DOHH2 (cell line): Measurements from ENCODE around the gene TMEM272.

Experiments used
- EZH2phosphoT487 ChIP-seq: fragments of 200-600 bp; sonication (generic); IDR thresholded peaks from 2 replicates; pipeline ENCODE4 v1.6.1; 2017; ENCODE audit warnings: borderline replicate concordance, mild to moderate bottlenecking, antibody characterized with exemption, low read length, moderate library complexity, mixed read lengths
- TF ChIP-seq, protein P1 (sequence below): fragments of 200-600 bp; sonication (generic); IDR thresholded peaks from one replicate; pipeline ENCODE4 v1.5.1; 2014; ENCODE audit warnings: antibody characterized with exemption, mild to moderate bottlenecking, low read depth, low read length; ENCODE audit not compliant: poor library complexity, severe bottlenecking

DNA sequence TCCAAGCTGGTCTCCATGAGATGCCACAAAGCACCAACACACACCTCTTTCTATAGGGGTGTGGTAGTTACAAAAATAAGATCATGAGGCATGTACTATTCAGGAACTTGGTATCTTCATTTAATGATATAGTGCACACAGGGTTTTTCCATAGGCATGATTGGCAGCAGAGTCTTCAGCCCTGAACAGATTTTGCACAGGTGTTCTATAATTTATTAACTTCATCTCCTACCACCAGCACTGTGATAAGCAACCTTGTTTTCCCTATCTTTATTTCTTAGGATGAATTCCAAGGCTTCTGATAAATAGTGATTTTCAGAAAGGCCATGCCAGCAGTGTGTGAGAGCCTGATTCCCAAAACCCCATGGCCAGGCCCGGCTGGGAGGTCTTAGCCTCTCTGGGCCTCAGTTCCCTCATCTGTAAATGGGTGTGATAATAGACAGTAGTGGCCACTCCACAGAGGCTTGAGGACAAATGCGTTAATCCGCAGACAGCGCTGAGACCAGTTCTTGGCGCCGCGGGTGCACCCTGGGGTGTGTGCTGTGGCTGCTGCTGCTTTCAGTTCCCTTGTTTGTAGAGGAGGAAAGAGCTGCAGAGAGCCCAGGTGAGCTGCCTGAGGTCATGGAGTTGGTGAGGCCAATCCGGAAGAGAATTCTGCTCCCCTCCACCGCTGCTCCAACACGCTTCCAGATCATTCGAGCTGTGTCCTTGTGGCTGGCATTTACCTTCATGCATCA lies 74.1 kb downstream of the TMEM272 start:
- TF ChIP-seq, protein P1, sequence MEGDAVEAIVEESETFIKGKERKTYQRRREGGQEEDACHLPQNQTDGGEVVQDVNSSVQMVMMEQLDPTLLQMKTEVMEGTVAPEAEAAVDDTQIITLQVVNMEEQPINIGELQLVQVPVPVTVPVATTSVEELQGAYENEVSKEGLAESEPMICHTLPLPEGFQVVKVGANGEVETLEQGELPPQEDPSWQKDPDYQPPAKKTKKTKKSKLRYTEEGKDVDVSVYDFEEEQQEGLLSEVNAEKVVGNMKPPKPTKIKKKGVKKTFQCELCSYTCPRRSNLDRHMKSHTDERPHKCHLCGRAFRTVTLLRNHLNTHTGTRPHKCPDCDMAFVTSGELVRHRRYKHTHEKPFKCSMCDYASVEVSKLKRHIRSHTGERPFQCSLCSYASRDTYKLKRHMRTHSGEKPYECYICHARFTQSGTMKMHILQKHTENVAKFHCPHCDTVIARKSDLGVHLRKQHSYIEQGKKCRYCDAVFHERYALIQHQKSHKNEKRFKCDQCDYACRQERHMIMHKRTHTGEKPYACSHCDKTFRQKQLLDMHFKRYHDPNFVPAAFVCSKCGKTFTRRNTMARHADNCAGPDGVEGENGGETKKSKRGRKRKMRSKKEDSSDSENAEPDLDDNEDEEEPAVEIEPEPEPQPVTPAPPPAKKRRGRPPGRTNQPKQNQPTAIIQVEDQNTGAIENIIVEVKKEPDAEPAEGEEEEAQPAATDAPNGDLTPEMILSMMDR, result no peak
- no peak for TF ChIP-seq EZH2phosphoT487
